ENCODE measurements around the gene SRRT. TPM values are rescaled to one million over a fixed set of nuclear protein-coding genes. Genes with fewer than 3 reads are reported as not detected.

The SRRT gene
- total RNA-seq, 1 donor from 2014 or later: 83.3 TPM

DNA sequence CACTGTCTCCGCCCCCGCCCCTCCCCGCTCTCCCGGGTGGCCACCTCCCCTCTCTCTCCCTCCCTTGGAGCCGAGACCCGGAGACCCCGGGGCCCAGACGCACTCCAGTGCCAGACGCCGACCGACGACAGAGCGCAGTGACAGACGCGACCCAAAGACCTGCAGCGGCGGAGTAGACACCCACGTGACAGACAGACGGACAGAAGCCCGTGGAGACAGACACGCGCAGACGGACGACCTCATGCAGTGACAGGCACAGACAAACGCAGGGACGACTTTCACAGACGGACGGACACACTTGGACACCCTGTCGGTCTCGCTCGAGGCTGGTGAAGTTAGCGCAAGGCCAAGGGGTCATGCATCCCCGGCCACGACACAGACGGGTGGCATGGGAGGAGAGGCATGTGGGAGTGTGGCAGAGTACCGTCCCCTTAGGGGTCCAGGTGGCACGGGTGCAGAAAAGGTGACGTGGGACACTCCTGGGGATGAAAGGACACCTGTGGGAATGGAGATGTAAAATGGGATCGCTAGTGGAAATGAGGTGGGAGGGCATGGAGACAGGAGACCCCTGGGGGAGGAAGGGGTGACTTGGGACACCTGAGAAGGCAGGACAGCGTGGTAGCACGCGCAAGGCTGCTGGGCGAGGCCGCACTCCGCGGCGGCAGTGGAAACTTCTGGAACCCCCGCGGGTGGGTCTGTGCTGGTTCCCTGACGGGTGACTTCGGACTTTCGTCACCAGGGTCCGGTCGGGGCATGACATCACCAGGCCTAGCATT lies 21.2 kb downstream of the SRRT start:
- TF ChIP-seq, protein P1, sequence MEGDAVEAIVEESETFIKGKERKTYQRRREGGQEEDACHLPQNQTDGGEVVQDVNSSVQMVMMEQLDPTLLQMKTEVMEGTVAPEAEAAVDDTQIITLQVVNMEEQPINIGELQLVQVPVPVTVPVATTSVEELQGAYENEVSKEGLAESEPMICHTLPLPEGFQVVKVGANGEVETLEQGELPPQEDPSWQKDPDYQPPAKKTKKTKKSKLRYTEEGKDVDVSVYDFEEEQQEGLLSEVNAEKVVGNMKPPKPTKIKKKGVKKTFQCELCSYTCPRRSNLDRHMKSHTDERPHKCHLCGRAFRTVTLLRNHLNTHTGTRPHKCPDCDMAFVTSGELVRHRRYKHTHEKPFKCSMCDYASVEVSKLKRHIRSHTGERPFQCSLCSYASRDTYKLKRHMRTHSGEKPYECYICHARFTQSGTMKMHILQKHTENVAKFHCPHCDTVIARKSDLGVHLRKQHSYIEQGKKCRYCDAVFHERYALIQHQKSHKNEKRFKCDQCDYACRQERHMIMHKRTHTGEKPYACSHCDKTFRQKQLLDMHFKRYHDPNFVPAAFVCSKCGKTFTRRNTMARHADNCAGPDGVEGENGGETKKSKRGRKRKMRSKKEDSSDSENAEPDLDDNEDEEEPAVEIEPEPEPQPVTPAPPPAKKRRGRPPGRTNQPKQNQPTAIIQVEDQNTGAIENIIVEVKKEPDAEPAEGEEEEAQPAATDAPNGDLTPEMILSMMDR (conservative IDR thresholded peaks at IDR 0.05; ENCODE audit: low read depth, low read length): no peak
- H3K4me3 ChIP-seq (ENCODE audit: low read depth, low read length): no peak overlapping the region
- no peak for DNase-seq (ENCODE audit: low read depth)

DNA sequence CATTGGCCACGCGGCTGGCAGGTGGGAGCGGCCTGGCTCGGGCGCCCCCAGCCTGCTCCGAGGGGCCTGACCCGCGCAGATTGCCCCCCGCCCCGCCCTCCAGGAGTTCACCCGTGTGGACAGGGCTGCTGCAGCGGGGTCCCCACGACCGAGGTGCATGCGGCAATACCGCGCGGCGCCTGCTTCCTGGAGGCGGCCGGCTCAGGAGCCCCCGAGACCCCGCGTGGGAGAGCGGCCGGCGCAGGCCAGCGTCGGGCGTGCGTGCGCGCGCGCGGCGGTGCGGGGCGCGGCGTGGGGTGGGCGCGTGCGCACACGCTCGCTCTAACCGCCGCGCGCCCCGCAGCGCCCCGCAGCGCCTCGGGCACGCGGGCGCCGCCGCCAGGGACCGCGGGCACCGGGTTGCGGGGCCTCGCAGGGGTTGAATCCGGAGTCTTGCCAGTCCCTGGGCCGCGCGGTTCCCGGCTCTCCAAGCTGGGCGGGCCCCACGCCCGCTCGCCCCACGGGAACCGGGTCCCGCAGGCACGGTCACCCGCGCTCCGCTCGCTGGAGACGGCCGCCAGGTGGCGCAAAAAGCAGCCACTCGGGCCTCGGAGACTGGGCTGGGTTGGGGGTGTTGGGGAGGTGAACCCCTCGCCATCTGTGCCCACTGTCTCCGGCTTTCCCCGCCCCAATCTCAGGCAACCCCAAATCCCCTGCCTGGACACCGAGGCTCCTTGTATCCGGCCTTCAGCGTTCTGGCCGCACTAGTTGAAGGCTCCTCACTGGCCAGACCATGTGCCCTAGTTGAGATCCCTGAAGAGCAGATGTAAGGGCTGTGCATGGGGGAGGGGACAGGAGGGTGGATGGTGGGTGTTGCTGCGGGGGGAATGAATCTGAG lies 22.1 kb downstream of the SRRT start:
- H3K4me3 ChIP-seq (ENCODE audit: low read depth, low read length): peak overlapping the region; percentile 11
- TF ChIP-seq, protein P1 (conservative IDR thresholded peaks at IDR 0.05; ENCODE audit: low read depth, low read length): peak; percentile 71
- no peak for DNase-seq (ENCODE audit: low read depth)

DNA sequence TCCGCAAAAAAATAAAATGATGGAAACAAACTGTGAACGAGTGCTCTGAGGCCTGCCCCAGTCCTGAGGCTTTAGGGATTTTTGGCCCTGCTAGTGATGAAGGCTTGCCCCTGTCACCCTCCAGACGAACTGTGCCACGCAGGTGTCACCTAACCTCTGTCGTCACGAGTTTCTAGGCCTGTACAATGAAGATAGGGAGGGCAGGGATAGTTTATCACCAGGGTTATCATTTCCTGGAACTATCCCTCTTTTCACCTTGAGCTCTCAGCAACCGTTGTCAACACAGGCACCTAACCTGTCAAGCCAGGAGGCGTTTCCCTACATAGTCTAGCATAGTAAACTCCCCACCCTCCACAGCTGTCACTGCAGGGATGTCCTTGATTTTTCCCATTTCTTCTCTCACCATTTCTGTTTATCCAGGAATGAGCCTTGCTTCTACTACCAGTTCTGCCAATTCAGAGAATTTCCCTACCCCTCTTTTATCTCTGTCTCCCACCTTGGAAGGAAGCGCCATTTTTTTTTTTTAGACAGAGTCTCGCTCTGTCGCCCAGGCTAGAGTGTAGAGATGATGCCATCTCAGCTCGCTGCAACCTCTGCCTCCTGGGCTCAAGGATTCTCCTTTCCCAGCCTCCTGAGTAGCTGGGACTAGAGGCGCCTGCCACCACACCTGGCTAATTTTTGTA lies 23.0 kb downstream of the SRRT start:
- TF ChIP-seq, protein P1 (conservative IDR thresholded peaks at IDR 0.05; ENCODE audit: low read depth, low read length): no peak
- H3K4me3 ChIP-seq (ENCODE audit: low read depth, low read length): no peak overlapping the region
- DNase-seq (ENCODE audit: low read depth): no peak

DNA sequence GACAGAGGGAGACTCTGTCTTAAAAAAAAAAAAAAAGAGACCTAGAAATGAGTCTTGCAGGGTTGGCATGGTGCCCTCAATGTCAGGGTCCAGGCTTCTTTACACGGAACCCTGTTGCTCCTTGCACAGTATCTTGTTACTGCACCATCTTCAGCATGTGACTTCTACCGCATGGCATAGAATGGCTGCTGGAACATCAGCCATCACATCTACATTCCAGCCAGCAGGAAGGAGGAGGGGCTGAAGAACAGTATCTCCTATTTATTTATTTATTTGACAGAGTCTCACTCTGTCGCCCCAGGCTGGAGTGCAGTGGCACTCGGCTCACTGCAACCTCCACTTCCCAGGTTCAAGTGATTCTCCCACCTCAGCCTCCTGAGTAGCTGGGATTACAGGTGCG lies 24.5 kb downstream of the SRRT start:
- no peak overlapping the region for H3K4me3 ChIP-seq (ENCODE audit: low read depth, low read length)
- DNase-seq (ENCODE audit: low read depth): no peak
- TF ChIP-seq, protein P1 (conservative IDR thresholded peaks at IDR 0.05; ENCODE audit: low read depth, low read length): no peak

DNA sequence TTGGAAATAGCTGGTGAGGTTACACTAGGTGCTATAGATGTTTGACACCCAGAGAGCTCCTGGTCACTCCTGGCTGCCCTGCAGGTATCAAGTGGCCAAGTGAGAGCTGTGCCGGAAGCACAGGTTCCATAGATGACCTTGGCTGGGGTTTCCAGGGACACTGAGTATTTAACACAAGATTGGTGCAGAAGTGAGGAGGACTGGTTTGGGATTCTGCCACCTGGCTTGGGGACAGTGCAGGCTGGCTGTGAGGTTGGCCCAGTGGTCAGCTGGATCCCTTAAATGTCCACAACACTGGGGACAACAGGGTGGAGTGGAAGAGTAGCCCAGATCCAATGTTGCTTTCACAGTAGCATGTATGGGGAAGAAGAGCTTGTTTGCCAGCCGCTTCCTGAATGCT lies 26.1 kb downstream of the SRRT start:
- no peak for DNase-seq (ENCODE audit: low read depth)
- TF ChIP-seq, protein P1 (conservative IDR thresholded peaks at IDR 0.05; ENCODE audit: low read depth, low read length): no peak

DNA sequence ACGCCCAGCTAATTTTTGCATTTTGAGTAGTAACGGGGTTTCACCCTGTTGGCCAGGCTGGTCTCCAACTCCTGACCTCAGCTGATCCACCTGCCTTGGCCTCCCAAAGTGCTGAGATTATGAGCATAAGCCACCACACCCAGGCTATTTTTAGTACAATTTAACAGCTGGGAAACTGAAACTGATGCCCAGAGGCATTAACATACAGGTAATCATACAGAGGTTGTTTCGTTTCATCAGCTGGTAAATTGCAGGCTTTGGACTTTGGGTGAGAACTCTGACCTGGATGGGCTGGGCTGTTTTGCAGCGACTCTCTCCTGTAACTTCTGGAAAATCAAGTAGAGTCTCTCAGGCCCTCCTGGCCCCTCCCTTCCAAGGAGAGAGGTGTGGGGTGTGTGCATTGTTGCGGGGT lies 27.0 kb downstream of the SRRT start:
- DNase-seq (ENCODE audit: low read depth): no peak
- no peak overlapping the region for H3K4me3 ChIP-seq (ENCODE audit: low read depth, low read length)
- TF ChIP-seq, protein P1 (conservative IDR thresholded peaks at IDR 0.05; ENCODE audit: low read depth, low read length): no peak

More for the DNA sequence above, 26.1 kb downstream of the SRRT start:
- H3K4me3 ChIP-seq (ENCODE audit: low read depth, low read length): no peak overlapping the region

Measured in epithelial cell of proximal tubule (primary cell).